ENCODE data around the gene FIGLA. TPM values are rescaled to one million over a fixed set of nuclear protein-coding genes. Genes with fewer than 3 reads are reported as not detected.

FIGLA gene
- total and polyA plus RNA-seq, 2 of the 8 experiments (the other 6 are each of a cell fraction or from before 2014, with no cell fraction given): not detected

GRCh38 chr2:70771446-70771845 lies 19.0 kb downstream of the FIGLA start (continued):
- TF ChIP-seq, protein P1, sequence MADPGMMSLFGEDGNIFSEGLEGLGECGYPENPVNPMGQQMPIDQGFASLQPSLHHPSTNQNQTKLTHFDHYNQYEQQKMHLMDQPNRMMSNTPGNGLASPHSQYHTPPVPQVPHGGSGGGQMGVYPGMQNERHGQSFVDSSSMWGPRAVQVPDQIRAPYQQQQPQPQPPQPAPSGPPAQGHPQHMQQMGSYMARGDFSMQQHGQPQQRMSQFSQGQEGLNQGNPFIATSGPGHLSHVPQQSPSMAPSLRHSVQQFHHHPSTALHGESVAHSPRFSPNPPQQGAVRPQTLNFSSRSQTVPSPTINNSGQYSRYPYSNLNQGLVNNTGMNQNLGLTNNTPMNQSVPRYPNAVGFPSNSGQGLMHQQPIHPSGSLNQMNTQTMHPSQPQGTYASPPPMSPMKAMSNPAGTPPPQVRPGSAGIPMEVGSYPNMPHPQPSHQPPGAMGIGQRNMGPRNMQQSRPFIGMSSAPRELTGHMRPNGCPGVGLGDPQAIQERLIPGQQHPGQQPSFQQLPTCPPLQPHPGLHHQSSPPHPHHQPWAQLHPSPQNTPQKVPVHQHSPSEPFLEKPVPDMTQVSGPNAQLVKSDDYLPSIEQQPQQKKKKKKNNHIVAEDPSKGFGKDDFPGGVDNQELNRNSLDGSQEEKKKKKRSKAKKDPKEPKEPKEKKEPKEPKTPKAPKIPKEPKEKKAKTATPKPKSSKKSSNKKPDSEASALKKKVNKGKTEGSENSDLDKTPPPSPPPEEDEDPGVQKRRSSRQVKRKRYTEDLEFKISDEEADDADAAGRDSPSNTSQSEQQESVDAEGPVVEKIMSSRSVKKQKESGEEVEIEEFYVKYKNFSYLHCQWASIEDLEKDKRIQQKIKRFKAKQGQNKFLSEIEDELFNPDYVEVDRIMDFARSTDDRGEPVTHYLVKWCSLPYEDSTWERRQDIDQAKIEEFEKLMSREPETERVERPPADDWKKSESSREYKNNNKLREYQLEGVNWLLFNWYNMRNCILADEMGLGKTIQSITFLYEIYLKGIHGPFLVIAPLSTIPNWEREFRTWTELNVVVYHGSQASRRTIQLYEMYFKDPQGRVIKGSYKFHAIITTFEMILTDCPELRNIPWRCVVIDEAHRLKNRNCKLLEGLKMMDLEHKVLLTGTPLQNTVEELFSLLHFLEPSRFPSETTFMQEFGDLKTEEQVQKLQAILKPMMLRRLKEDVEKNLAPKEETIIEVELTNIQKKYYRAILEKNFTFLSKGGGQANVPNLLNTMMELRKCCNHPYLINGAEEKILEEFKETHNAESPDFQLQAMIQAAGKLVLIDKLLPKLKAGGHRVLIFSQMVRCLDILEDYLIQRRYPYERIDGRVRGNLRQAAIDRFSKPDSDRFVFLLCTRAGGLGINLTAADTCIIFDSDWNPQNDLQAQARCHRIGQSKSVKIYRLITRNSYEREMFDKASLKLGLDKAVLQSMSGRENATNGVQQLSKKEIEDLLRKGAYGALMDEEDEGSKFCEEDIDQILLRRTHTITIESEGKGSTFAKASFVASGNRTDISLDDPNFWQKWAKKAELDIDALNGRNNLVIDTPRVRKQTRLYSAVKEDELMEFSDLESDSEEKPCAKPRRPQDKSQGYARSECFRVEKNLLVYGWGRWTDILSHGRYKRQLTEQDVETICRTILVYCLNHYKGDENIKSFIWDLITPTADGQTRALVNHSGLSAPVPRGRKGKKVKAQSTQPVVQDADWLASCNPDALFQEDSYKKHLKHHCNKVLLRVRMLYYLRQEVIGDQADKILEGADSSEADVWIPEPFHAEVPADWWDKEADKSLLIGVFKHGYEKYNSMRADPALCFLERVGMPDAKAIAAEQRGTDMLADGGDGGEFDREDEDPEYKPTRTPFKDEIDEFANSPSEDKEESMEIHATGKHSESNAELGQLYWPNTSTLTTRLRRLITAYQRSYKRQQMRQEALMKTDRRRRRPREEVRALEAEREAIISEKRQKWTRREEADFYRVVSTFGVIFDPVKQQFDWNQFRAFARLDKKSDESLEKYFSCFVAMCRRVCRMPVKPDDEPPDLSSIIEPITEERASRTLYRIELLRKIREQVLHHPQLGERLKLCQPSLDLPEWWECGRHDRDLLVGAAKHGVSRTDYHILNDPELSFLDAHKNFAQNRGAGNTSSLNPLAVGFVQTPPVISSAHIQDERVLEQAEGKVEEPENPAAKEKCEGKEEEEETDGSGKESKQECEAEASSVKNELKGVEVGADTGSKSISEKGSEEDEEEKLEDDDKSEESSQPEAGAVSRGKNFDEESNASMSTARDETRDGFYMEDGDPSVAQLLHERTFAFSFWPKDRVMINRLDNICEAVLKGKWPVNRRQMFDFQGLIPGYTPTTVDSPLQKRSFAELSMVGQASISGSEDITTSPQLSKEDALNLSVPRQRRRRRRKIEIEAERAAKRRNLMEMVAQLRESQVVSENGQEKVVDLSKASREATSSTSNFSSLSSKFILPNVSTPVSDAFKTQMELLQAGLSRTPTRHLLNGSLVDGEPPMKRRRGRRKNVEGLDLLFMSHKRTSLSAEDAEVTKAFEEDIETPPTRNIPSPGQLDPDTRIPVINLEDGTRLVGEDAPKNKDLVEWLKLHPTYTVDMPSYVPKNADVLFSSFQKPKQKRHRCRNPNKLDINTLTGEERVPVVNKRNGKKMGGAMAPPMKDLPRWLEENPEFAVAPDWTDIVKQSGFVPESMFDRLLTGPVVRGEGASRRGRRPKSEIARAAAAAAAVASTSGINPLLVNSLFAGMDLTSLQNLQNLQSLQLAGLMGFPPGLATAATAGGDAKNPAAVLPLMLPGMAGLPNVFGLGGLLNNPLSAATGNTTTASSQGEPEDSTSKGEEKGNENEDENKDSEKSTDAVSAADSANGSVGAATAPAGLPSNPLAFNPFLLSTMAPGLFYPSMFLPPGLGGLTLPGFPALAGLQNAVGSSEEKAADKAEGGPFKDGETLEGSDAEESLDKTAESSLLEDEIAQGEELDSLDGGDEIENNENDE (IDR thresholded peaks at IDR 0.05; ENCODE audit: insufficient replicate concordance, low read length): no peak
- TF ChIP-seq SRF (IDR thresholded peaks at IDR 0.05; ENCODE audit: low read depth, low read length): no peak
- no peak for TF ChIP-seq RAD21 (IDR thresholded peaks at IDR 0.05 in 1 of 2, conservative IDR thresholded peaks at IDR 0.05 in 1 of 2; ENCODE audit: low read depth in 2 of 2, low read length in 2 of 2)
- no peak for TF ChIP-seq RFX5 (IDR thresholded peaks at IDR 0.05; ENCODE audit: borderline replicate concordance, low read depth, low read length)
- no peak for TF ChIP-seq POLR2A (IDR thresholded peaks at IDR 0.05; ENCODE audit: control extremely low read depth in 1 of 2, low read depth in 2 of 2, low read length in 2 of 2)
- TF ChIP-seq CBX8 (IDR thresholded peaks at IDR 0.05; ENCODE audit: borderline replicate concordance, low read depth, low read length): no peak
- TF ChIP-seq HDAC2 (IDR thresholded peaks at IDR 0.05; ENCODE audit: borderline replicate concordance in 1 of 2, low read depth in 2 of 2, low read length in 2 of 2): no peak
- no peak for TF ChIP-seq MAFK (IDR thresholded peaks at IDR 0.05; ENCODE audit: low read depth, low read length)
- TF ChIP-seq TAF7 (optimal IDR thresholded peaks at IDR 0.05; ENCODE audit: borderline replicate concordance, low read depth, low read length): no peak
- no peak for TF ChIP-seq SIRT6 (IDR thresholded peaks at IDR 0.05; ENCODE audit: low read length)
- no peak for TF ChIP-seq CTBP2 (IDR thresholded peaks at IDR 0.05; ENCODE audit: borderline replicate concordance, insufficient read depth, insufficient read length, low read length)
- no peak for TF ChIP-seq POLR2AphosphoS5 (IDR thresholded peaks at IDR 0.05; ENCODE audit: low read depth, low read length)
